Measurements from ENCODE around the gene BATF2.
"Not testable (repeated sequence)": the region's sequence is repeated elsewhere in the genome, so short reads cannot be mapped to it uniquely, and the experiment has no call there.

Gene BATF2

GRCh38 chr11:65013888-65014725 is 17.3 kb upstream of the BATF2 start, which contains the start of gene ARL2:
ARL2 (plus strand) TSS chr11:65014160; CDS start chr11:65014208, 48 bp downstream.
- peak; percentile 72 to 76 (median 73) for DNase-seq (ENCODE audit: low read depth in 3 of 3)

DNA sequence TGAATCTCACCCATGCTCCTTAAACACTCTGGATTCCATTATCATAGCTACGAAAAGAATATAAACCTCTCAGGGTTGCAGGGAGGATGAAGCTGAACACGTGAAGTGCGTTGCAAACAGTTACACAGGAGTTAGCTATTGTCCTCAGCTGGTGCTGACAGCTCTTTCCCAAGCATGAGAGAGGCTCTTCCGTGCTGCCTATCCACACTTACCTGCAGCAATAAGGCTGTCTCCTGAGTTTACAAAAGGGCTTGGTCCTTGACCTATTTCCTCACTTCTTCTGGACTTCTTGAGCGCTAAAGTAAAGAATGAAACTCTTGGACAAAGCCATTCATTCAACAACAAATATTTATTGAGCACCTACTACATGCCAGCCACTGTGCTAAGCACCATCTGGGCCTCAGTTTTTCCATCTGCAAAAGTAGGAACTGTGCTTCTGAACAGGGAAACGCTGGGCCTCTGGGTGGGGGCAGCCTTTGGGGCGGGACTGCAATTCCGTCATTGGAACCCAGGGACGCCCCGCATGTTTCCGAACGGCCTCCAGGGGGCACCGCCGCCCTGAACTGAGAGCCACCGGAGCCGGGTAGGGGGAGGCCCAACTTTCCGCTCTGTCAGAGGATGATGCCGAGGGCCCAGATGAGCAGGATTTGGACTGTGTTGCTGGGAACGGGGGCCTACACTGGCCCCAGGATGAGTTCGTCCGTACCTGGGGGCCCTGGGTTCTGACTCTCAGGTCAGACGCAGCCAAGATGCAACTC is 16.5 kb upstream of the BATF2 start:
- DNase-seq (ENCODE audit: low read depth in 3 of 3), result peak; percentile 81 to 87 (median 81)

DNA sequence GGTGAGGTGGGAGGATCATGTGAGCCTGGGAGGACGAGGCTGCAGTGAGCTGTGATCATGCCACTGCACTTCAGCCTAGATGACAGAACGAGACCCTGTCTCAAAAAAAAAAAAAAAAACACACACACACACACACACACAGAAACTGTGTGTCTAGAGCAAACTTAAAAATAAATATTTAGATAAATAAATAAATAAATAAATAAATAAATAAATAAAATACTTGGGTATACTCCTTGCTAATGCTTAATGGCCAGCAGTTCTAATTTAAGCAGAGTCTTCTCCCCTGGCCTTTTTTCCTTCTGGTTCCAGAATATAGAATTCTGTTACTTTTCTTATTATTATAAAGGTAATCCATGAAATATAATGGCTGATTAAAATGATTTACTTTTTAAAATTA is 12.1 kb upstream of the BATF2 start:
- no peak for DNase-seq (ENCODE audit: low read depth in 3 of 3)

- no peak for DNase-seq (ENCODE audit: low read depth in 3 of 3)
Observed at GRCh38 chr11:65008016-65008415, 11.2 kb upstream of the BATF2 start.

DNA sequence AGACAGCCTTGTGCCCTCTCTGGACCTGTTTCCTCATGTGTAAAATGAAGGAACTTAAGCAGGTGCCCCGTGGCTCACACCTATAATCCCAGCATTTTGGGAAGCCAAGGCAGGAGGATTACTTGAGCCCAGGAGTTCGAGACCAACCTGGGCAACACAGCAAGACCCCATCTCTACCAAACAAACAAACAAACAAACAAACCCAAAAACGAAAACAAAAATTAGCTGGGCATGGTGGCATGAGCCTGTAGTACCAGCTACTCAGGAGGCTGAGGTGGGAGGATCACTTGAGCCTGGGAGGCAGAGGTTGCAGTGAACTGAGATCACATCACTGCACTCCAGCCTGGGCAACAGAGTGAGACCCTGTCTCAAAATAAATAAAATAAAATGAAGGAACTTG is 7.2 kb upstream of the BATF2 start:
- DNase-seq (ENCODE audit: low read depth in 3 of 3), result not testable (repeated sequence)

- no peak for DNase-seq (ENCODE audit: low read depth in 3 of 3)
Observed at GRCh38 chr11:65003282-65003681, 6.5 kb upstream of the BATF2 start.

DNA sequence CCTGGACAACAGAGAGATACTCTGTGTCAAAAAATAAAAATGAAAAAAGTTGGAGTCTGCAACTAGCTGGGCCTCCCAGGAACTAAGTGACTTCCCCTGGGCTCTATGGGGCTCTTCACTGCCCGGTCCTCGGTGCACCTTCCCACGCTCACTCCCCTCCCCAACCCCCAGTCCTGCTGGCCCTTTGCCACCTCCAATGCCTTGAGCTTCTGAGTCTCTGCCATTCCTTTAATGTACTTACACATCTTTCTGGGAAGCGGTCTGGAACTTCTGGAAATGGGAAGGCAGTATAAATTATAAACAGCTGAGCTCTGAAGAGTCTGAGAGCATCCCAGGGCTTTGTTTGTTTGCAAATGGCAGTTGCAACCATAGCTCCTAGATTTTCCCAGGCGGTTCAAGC is 5.9 kb upstream of the BATF2 start:
- no peak for DNase-seq (ENCODE audit: low read depth in 3 of 3)

GRCh38 chr11:64999478-64999877 is 2.7 kb upstream of the BATF2 start:
- no peak for DNase-seq (ENCODE audit: low read depth in 3 of 3)

- DNase-seq (ENCODE audit: low read depth in 3 of 3), result no peak
Observed at GRCh38 chr11:64998690-64999431, 2.1 kb upstream of the BATF2 start.

DNA sequence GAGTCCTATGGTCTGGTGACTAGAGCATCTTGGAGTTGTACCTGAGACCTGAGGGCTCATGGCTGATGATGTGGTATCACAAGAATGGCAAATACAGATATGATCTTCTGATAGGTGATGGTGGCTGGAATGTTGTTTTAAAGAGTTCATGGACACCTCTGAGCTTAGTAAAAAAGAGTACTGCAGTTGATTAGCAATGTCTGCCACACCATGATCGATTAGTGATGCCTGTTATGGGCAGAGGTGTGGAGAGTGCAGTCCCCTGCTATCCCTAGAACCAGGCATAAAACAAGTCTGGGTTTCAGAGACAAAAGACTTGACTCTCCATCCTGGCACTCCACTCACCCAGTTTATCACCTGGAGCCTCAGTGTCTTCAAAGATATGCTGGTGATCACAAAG is 1.4 kb upstream of the BATF2 start:
- DNase-seq (ENCODE audit: low read depth in 3 of 3), result no peak

DNA sequence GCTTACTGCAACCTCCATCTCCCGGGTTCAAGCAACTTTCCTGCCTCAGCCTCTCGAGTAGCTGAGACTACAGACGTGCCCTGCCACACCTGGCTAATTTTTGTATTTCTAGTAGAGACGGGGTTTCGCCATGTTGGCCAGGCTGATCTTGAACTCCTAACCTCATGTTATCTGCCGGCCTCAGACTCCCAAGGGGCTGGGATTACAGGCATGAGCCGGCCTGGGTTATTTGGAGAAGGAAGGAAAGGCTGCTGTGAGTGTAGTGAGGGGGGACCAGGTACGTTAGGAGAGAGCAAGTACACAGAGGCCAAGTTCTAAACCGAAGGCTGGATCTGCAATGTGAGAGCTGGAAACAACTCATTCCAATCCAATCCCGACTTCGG is 453 bp downstream of the BATF2 start:
- no peak for DNase-seq (ENCODE audit: low read depth in 3 of 3)

DNA sequence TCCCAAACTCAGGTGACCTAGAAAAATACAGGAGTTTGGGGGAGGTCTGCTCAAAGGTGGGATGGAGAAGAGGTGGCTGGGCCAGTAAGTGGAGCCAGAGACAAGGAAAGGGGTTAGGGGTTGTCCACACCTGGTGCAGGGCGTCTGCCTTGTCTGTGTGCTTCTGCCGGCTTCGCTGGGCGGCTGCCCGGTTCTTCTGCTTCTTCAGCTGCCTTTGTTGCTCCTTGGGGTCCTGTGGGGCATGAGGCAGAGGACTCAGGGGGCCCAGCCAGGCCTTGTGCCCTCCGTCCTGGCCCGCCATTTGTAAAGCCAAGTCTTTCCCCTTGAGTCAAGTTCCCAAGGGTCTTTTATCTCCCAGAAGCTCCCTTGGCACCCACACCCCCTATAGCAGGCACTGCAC is 2.5 kb downstream of the BATF2 start:
- DNase-seq (ENCODE audit: low read depth in 3 of 3), result no peak

DNA sequence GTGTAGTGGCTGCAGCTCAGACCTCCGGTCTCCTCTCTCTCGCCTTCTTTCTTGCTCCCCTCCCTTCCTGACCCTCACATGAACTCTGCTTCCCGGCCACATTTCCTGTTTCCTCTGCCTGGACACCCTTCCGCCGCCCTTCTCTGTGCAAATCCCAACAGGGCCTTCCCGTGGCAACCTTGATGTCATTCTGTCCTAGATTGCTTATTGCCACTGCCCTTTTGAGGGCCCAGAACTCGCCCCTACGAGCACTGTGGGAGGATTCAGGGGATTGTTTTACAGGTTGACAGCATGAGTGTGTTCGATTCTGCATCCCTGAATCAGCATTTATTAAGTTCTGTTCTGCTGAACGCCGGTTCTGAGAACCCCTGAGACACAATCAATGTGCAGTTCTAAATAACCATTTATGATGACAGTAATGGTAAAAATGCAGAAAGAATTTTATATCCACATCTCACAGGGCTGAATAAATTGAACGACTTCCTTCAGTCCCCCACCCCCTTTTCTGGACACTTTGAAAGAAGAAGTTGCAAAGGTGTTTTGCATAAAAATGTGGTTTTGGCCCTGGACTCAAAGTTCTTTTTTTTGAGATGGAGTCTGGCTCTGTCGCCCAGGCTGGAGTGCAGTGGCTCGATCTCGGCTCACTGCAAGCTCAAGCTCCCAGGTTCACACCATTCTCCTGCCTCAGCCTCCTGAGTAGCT is 6.4 kb downstream of the BATF2 start:
- no peak for DNase-seq (ENCODE audit: low read depth in 3 of 3)

DNA sequence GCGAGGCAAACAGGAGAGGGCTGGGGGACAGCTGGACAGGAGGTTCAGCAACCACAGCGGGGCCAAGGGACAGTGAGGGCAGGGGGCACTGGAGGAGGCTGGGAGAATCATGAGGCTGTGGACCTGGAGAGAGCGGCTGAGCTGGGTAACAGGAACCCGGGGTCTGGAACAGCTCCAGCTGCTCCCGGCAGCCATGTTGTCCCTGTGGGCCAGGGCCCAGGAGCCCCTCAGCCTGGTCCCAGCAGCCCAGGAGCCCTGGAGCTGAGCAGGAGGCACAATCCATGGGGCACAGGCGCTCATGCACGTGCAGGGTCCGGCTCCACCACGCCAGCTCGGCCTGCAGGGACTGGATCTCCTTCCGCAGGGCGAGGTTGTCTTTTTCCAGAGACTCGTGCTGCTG is 7.4 kb downstream of the BATF2 start:
- no peak for DNase-seq (ENCODE audit: low read depth in 3 of 3)

DNA sequence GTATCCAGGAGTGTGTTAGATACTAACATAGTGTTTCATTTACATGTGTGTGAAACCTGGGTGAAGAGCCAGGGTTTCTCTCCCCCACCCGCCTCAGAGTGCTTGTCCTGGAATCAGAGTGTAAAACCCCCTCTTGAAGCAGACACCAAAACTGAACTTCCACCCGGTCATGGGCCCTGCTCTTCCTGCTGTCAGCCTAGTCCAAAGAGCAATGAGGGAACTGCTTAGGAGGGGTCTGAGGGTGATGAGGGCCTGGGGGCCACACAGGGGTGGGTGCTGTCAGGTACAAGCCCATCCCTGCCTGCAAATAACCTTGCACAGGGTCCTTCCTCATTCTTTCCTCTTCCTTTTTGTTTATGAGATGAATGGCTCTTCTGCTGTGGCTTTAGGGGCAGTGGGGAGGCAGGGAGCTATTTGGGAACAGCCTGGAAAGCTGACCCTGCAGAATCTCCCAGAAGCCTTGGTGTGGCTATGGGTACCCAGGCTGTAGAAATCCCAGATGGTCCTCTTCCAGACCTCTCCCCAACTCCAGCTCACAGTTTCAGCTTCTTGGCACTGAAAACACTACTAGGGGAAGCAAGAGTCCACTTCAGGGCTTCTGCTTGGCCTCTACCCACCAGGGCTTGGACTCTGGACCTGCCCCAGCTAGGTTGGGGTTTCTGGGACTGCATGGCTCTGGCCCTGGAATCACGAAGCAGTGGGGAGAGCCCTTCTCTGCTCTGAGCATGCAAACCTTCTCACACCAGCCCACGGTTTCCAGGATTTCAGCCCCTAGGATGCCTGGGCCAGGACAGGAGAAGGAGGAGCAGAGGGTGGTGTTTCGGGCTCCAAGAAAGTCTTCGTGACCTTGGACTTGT is 8.5 kb downstream of the BATF2 start:
- DNase-seq (ENCODE audit: low read depth in 3 of 3), result no peak

DNA sequence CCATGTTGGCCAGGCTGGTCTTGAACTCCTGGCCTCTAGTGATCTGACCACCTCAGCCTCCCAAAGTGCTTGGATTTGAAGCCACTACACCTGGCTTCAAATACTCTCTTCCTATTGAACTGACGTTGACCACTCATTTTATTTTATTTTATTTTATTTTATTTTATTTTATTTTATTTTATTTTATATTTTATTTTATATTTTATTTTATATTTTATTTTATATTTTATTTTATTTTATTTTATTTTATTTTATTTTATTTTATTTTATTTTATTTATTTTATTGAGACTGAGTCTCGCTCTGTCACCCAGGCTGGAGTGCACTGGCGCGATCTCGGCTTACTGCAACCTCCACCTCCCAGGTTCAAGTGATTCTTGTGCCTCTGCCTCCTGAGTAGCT is 13.4 kb downstream of the BATF2 start:
- not testable (repeated sequence) for DNase-seq (ENCODE audit: low read depth in 3 of 3)

DNA sequence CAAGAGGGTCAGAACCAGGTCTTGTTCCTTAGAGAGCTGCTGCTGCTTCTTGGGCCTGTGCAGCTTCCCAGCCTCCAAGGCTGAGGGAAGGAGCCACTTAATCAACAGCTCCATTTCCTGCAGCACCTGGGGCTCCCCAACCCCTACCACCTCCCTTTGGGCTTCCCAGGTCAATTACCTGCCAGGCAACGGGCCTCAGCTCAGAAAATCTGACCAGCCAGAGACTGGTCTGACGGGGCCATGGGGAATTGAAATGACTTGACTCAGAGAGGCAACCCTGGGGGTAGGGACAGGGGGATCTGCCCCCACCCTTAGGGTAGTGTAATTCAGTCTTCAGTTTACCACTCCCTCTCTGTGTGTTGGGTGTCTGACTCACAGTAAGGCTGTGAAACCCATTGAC is 20.1 kb downstream of the BATF2 start:
- no peak for DNase-seq (ENCODE audit: low read depth in 3 of 3)

DNA sequence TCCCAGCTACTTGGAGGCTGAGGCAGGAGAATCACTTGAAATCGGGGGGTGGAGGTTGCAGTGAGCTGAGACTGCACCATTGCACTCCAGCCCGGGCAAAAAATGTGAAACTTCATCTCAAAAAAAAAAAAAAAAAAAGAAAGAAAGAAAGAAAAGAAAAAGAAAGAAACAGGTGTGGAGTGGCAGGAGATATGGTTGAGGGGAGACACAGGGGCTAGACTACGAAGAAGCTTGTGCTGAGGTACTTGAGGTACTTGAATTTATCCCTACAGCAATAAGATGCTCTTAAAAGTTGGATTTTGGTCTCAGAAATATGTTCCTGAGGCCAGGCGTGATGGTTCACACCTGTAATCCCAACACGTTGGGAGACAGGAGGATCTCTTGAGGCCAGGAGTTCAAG is 22.6 kb downstream of the BATF2 start:
- DNase-seq (ENCODE audit: low read depth in 3 of 3), result no peak

DNA sequence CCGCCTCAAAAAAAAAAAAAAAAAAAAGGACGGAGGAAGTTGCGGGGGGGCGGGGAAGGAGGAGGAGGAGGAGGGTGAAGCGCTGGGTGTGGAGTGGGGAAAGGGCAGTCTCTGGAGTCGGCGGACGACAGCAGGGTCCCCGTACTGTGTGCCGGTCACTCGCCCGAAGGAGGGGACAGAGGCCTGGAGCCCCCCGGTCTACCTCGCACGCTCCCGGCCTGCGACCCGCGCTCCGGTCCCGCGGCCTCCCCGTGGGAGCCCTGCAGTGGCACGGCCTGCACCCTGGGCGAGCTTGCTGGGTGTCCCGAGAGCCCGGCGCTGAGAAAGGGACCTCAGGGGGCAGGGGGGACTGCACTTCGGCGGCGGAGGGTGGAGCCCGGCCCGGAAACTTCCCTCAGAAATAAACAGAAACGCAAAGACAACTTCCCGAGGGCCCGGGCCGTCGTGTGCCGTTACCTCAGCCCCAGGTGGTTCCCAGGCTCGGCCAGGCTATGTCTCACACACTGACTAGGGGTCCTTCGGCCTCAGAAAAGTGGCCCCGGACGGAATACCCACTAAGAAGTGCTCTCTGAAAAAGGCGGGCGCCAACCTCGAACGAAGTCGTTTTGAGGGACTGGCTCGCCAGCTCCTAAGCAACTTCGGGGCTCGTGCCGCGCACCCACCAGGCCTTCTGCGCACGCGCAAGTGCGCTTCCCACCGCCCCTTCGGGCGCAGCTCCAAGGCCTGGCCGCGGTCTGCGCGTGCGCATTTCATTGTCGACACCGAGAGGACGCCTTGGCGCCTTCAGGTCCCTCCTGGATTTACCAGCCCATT is 25.1 kb downstream of the BATF2 start, which contains the start of gene MAJIN:
TSS of gene MAJIN (minus strand) at position 688 of the 813 bp plus-strand sequence. CDS start 12,703 bp downstream, outside the sequence.
- peak; percentile 80 to 91 (median 85) for DNase-seq (ENCODE audit: low read depth in 3 of 3)

- DNase-seq (ENCODE audit: low read depth in 3 of 3), result no peak
Observed at GRCh38 chr11:64970731-64971151, 26.0 kb downstream of the BATF2 start.
